HepG2 (cell line): ENCODE data around the gene NXPH4. TPM values are rescaled to one million over a fixed set of nuclear protein-coding genes. Genes with fewer than 3 reads are reported as not detected.

Experiments used
- ATAC-seq: fragments of 200-7000 bp; cut with Tn5 transposase; 3 replicates; pipeline ENCODE4 v1.9.1; 2020; ENCODE audit warnings: mild to moderate bottlenecking, moderate library complexity
- BruUV-seq: library from RNA; stranded (reverse); fragments of 400-500 nt; replicated peaks from 2 replicates; lab custom pipeline; 2021; lab: Mats Ljungman, UMichigan
- CTCF ChIA-PET: fragments of 300-600 bp; formaldehyde crosslinking; extraction: SDS; loops from one replicate; lab custom pipeline; 2021; ENCODE audit warnings: low total read pairs, inconsistent platforms, low intra/inter-chr PET ratio; lab: Yijun Ruan, JAX
- POLR2A ChIA-PET: fragments of 350-600 bp; sonication (Branson Sonifier 250); formaldehyde crosslinking; loops from one replicate; lab custom pipeline; 2020; ENCODE audit warnings: antibody characterized with exemption, inconsistent platforms; lab: Yijun Ruan, JAX
- DNase-seq: peaks from one replicate; pipeline ENCODE4 v3.0.0-alpha.2; 2015; ENCODE audit warnings: low spot score
- FAIRE-seq: peaks from 3 replicates; lab custom pipeline; 2011; peaks lifted over from hg19 to GRCh38; lab: Jason Lieb, UNC
- H2AFZ ChIP-seq: one replicate; pipeline ENCODE4 v1.6.1; 2011; ENCODE audit warnings: low read length, inconsistent platforms
- H3K27ac ChIP-seq: fragments of 300-600 bp; 3 replicates; pipeline ENCODE4 v1.8.0; 2011; ENCODE audit warnings: mixed run types, mild to moderate bottlenecking, mixed read lengths, low read length, inconsistent platforms; ENCODE audit not compliant: insufficient read depth; ENCODE audit errors: extremely low read length
- H3K27me3 ChIP-seq, 2 experiments: fragments of 200-600 bp in 1 of 2; 2 replicates in 1 of 2; 3 replicates in 1 of 2; pipeline versions ENCODE4 v1.6.0 to v1.8.0; 2011; ENCODE audit warnings: low read length in 2 of 2, mild to moderate bottlenecking in 2 of 2, moderate library complexity in 2 of 2, inconsistent platforms in 1 of 2; ENCODE audit not compliant: insufficient read depth in 2 of 2, control insufficient read depth in 1 of 2
- H3K36me3 ChIP-seq, 2 experiments: fragments of 200-600 bp in 1 of 2; replicated peaks in 1 of 2; 2 replicates in 1 of 2; 3 replicates in 1 of 2; pipeline versions ENCODE4 v1.5.1 to v1.8.0; 2011; ENCODE audit warnings: low read length in 2 of 2, inconsistent platforms in 1 of 2; ENCODE audit not compliant: insufficient read depth in 2 of 2, control insufficient read depth in 1 of 2
- H3K4me1 ChIP-seq: 2 replicates; pipeline ENCODE4 v1.5.1; 2012; ENCODE audit warnings: low read length, inconsistent platforms; ENCODE audit not compliant: insufficient read depth
- H3K4me2 ChIP-seq: 2 replicates; pipeline ENCODE4 v1.6.0; 2011; ENCODE audit warnings: low read depth, low read length, inconsistent platforms
- H3K4me3 ChIP-seq, 3 experiments: fragments of 200-600 bp in 1 of 3; sonication (generic), shearing (Covaris generic) in 1 of 3; replicated peaks in 1 of 3; 2 replicates each; pipeline ENCODE4 v1.5.1; 2011 to 2016; ENCODE audit warnings: low read length in 3 of 3, inconsistent platforms in 2 of 3, low read depth in 2 of 3, mild to moderate bottlenecking in 2 of 3, control low read depth in 1 of 3, mixed read lengths in 1 of 3; ENCODE audit not compliant: insufficient read depth in 1 of 3
- H3K79me2 ChIP-seq: one replicate; pipeline ENCODE4 v1.6.1; 2011; ENCODE audit warnings: low read length, inconsistent platforms; ENCODE audit not compliant: insufficient read depth
- H3K9ac ChIP-seq: 2 replicates; pipeline ENCODE4 v1.6.0; 2011; ENCODE audit warnings: mild to moderate bottlenecking, low read depth, low read length, inconsistent platforms; ENCODE audit not compliant: insufficient read depth
- H3K9me3 ChIP-seq: 2 replicates; pipeline ENCODE4 v1.5.1; 2012; ENCODE audit warnings: mild to moderate bottlenecking, low read length
- H4K20me1 ChIP-seq: 2 replicates; pipeline ENCODE4 v1.6.0; 2011; ENCODE audit warnings: inconsistent platforms, mild to moderate bottlenecking, low read length, moderate library complexity; ENCODE audit not compliant: insufficient read depth
- ELF3 ChIP-seq: IDR thresholded peaks from 2 replicates; pipeline ENCODE4 v1.6.1; 2016; ENCODE audit warnings: missing genetic modification reagents, missing compliant biosample characterization
- ETS1 ChIP-seq: sonication (generic); formaldehyde crosslinking; IDR thresholded peaks from 2 replicates; pipeline ENCODE4 v1.4.0; 2020; ENCODE audit warnings: missing genetic modification reagents
- HOXA9 ChIP-seq: sonication (generic); formaldehyde crosslinking; IDR thresholded peaks from 2 replicates; pipeline ENCODE4 v1.8.1; 2022; ENCODE audit warnings: missing genetic modification reagents, mild to moderate bottlenecking, moderate library complexity, borderline replicate concordance
- MAF1 ChIP-seq: sonication (generic); formaldehyde crosslinking; IDR thresholded peaks from 2 replicates; pipeline ENCODE4 v1.5.0; 2020; ENCODE audit warnings: missing genetic modification reagents, borderline replicate concordance
- MEF2D ChIP-seq: sonication (generic); formaldehyde crosslinking; IDR thresholded peaks from 2 replicates; pipeline ENCODE4 v1.5.1; 2020; ENCODE audit warnings: mild to moderate bottlenecking, missing genetic modification reagents
- POLR2AphosphoS5 ChIP-seq: IDR thresholded peaks from 2 replicates; pipeline ENCODE4 v1.6.1; 2012; ENCODE audit warnings: low read depth, low read length
- RFXANK ChIP-seq: IDR thresholded peaks from 2 replicates; pipeline ENCODE4 v1.6.1; 2016
- TERF1 ChIP-seq: sonication (generic); formaldehyde crosslinking; IDR thresholded peaks from 2 replicates; pipeline ENCODE4 v1.8.0; 2022; ENCODE audit warnings: mild to moderate bottlenecking, missing genetic modification reagents, moderate library complexity
- ZBTB43 ChIP-seq: sonication (generic); formaldehyde crosslinking; conservative IDR thresholded peaks from 2 replicates; pipeline ENCODE4 v1.4.0; 2020; ENCODE audit warnings: missing genetic modification reagents
- ZNF18 ChIP-seq: sonication (generic); formaldehyde crosslinking; IDR thresholded peaks from 2 replicates; pipeline ENCODE4 v1.8.0; 2022; ENCODE audit warnings: mild to moderate bottlenecking, missing genetic modification reagents; ENCODE audit not compliant: insufficient replicate concordance
- ZNF513 ChIP-seq: sonication (generic); formaldehyde crosslinking; conservative IDR thresholded peaks from 2 replicates; pipeline ENCODE4 v1.5.0; 2020; ENCODE audit warnings: missing genetic modification reagents
- ZNF576 ChIP-seq: sonication (generic); formaldehyde crosslinking; IDR thresholded peaks from 2 replicates; pipeline ENCODE4 v1.4.0; 2020; ENCODE audit warnings: mild to moderate bottlenecking, missing genetic modification reagents
- ZNF644 ChIP-seq: IDR thresholded peaks from 2 replicates; pipeline ENCODE4 v1.6.1; 2016; ENCODE audit warnings: low read depth
- ZNF775 ChIP-seq: sonication (generic); formaldehyde crosslinking; IDR thresholded peaks from 2 replicates; pipeline ENCODE4 v1.4.0; 2020; ENCODE audit warnings: missing genetic modification reagents, mild to moderate bottlenecking, moderate library complexity, borderline replicate concordance
- ZSCAN21 ChIP-seq: sonication (generic); formaldehyde crosslinking; IDR thresholded peaks from 2 replicates; pipeline ENCODE4 v1.8.0; 2022; ENCODE audit warnings: mild to moderate bottlenecking, missing genetic modification reagents, moderate library complexity, borderline replicate concordance
- WGBS: methylation state at CpG from one replicate; pipeline ENCODE4 v1.1.6; 2017; ENCODE audit warnings: low lambda C conversion rate; 5-methylcytosine and 5-hydroxymethylcytosine counted together
- in situ Hi-C: cut with HindIII; loops from 2 replicates; pipeline ENCODE4 v1.10.0; 2017; ENCODE audit warnings: low pct_unique_long_range_greater_than_20kb; ENCODE audit not compliant: extremely low pct_ligation_motif_present
- intact Hi-C: fragments of 100-400 bp; cut with micrococcal nuclease; formaldehyde crosslinking; loops from one replicate; pipeline ENCODE4 v1.10.0; 2022; ENCODE audit not compliant: unreplicated experiment
- polyA plus RNA-seq, 8 experiments: library from polyadenylated mRNA; depleted of rRNA in 3 of 8; stranded (reverse) in 7 of 8; unstranded in 1 of 8; fragments of >200 nt; fragmentation: Illumina TruSeq in 4 of 8; extraction: Trizol in 4 of 8; gene quantifications; 2 replicates each; pipeline versions ENCODE4 v1.2.1 to v1.2.3, GENCODE V29; 2011 to 2016; ENCODE audit warnings: low read depth in 4 of 8, missing spikeins in 1 of 8, mixed read lengths in 1 of 8; ENCODE audit not compliant: insufficient read depth in 1 of 8
- total RNA-seq, 5 experiments: library from RNA; depleted of rRNA; stranded (reverse); fragments of >200 nt; fragmentation: Illumina TruSeq; extraction: Trizol; gene quantifications; 2 replicates each; pipeline ENCODE4 v1.2.3, GENCODE V29; 2016; ENCODE audit warnings: low read depth in 1 of 5

NXPH4 gene
- total and polyA plus RNA-seq, 2 of the 13 experiments (the other 11 are each of a cell fraction or from before 2014, with no cell fraction given), result 0.13 TPM; not detected in 1

DNA sequence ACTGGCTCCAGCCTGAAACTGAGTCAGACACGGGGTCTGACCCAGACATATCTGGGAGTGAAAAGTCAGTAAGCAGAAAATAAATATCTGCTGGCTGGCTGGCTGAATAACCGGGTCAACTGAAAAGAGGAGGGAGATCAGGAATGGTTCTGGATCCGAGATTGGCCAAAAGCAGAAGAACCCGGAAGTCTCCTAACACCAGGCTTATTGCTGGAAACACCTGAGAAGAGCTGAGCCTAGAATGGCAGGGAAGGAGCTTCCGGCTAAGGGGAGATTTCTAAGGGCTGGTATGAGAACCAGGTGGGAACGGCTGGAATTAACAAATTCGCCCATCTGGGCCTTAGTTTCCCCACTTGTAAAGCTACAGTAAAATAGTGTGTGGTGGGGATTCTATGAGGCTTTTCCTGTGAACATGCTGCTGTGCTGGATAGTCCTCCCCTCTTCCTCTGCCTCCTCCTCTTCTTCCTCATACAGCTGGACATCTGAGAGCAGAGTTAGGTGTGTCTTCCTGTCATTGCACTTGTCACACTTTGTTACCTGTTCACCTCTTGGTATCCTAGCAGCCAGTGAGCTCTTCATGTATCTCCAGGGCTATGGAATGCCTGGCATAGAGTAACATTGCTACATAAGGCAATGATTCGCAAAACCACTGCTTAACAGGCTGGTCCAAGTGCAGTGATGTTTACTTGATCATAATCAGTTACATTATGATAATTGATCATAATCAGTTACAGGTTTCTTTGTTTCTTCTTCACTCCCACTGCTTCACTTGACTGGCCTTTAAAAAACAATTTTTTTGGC lies 10.9 kb downstream of the NXPH4 start:
- POLR2A ChIA-PET, result interaction anchor here (1.5 to 1.7 kb wide), 2 partner anchors 10 to 100 kb away, joined by 5 to 6 read pairs; partner anchors contain the start of gene LRP1
- FAIRE-seq (no peak), ATAC-seq (no peak)

More for the DNA sequence above, 10.9 kb downstream of the NXPH4 start:
- Histone ChIP-seq H3K4me2 (peak overlapping the region; percentile 29; the same call in 1 of the 2 replicates), H4K20me1 (peaks cover 4% of the 10 kb centered on the region; the same call in 1 of the 2 replicates), H3K9ac (no peak overlapping the region), H3K9me3 (no peaks in the 10 kb centered on the region), H3K27ac (no peak overlapping the region), H3K79me2 (peaks cover 33% of the 10 kb centered on the region), H3K36me3 (peaks cover 8 to 13% of the 10 kb centered on the region in 2 experiments; a peak in 4 of 5 replicates), H2AFZ (no peak overlapping the region), H3K27me3 (peaks cover 3 to 41% of the 10 kb centered on the region in 2 experiments; a peak in 4 of 5 replicates), H3K4me1 (peaks cover 78% of the 10 kb centered on the region), H3K4me3 (no peak overlapping the region)
- 74% methylated on average over 7 of the region's 8 CpGs for WGBS
- TF ChIP-seq ZNF18 (CRISPR knock-in tag) (no peak), ETS1 (no peak), ZNF644 (no peak), RFXANK (no peak), HOXA9 (CRISPR knock-in tag) (no peak), ZBTB43 (no peak), MAF1 (no peak), ZNF775 (CRISPR knock-in tag) (no peak), ZSCAN21 (CRISPR knock-in tag) (no peak), POLR2AphosphoS5 (no peak), MEF2D (CRISPR knock-in tag) (no peak), ELF3 (CRISPR knock-in tag) (no peak), ZNF513 (CRISPR knock-in tag) (no peak), TERF1 (CRISPR knock-in tag) (no peak), ZNF576 (CRISPR knock-in tag) (no peak)
- in situ Hi-C loops, result no loop called here
- no peak for DNase-seq
- no TSS peak for BruUV-seq
- CTCF ChIA-PET, result interaction anchor here (8.7 kb wide), 1 partner anchor 12 kb away, joined by 87 read pairs; a partner anchor contains a TSS
- intact Hi-C loops, result no loop called here
